IMR-90 (cell line): ENCODE data around the gene CUX1. TPM values are rescaled to one million over a fixed set of nuclear protein-coding genes. Genes with fewer than 3 reads are reported as not detected.

Source experiments
- ATAC-seq: fragments of 200-7000 bp; cut with Tn5 transposase; 2 replicates; pipeline ENCODE4 v1.9.1; 2020; ENCODE audit warnings: low read depth, mild to moderate bottlenecking, moderate library complexity
- BruUV-seq: library from RNA; stranded (reverse); fragments of 400-500 nt; replicated peaks from 2 replicates; lab custom pipeline; 2021; lab: Mats Ljungman, UMichigan
- CTCF ChIA-PET: fragments of 300-600 bp; formaldehyde crosslinking; extraction: SDS; loops from one replicate; lab custom pipeline; 2021; ENCODE audit warnings: antibody characterized with exemption; lab: Yijun Ruan, JAX
- POLR2A ChIA-PET: fragments of 300-600 bp; sonication (Branson Sonifier 250); formaldehyde crosslinking; loops from one replicate; lab custom pipeline; 2022; ENCODE audit warnings: antibody characterized with exemption; ENCODE audit not compliant: unreplicated experiment; lab: Charles Lee
- DNase-seq: peaks from one replicate; pipeline ENCODE4 v3.0.0; 2013
- H2AFZ ChIP-seq: replicated peaks from 2 replicates; pipeline ENCODE3; 2013; ENCODE audit warnings: low read length, mild to moderate bottlenecking; ENCODE audit not compliant: poor library complexity
- H2AK5ac ChIP-seq: 2 replicates; pipeline ENCODE4 v1.6.1; 2013; ENCODE audit warnings: low read depth, low read length, inconsistent platforms
- H2AK9ac ChIP-seq: replicated peaks from 2 replicates; pipeline ENCODE3; 2013; ENCODE audit warnings: mild to moderate bottlenecking, low read depth, low read length, moderate library complexity; ENCODE audit not compliant: poor library complexity
- H2BK120ac ChIP-seq: 2 replicates; pipeline ENCODE4 v1.6.1; 2013; ENCODE audit warnings: low read depth, low read length, inconsistent platforms
- H2BK15ac ChIP-seq: 3 replicates; pipeline ENCODE4 v1.6.1; 2013; ENCODE audit warnings: low read depth, low read length, inconsistent platforms
- H2BK20ac ChIP-seq: 2 replicates; pipeline ENCODE4 v1.6.1; 2013; ENCODE audit warnings: low read depth, mild to moderate bottlenecking, inconsistent platforms, low read length, moderate library complexity
- H2BK5ac ChIP-seq: 2 replicates; pipeline ENCODE4 v1.6.1; 2013; ENCODE audit warnings: mild to moderate bottlenecking, low read depth, low read length, inconsistent platforms; ENCODE audit not compliant: poor library complexity, severe bottlenecking
- H3K14ac ChIP-seq: replicated peaks from 2 replicates; pipeline ENCODE4 v1.6.1; 2013; ENCODE audit warnings: low read depth, low read length, inconsistent platforms
- H3K18ac ChIP-seq: 2 replicates; pipeline ENCODE4 v1.6.1; 2013; ENCODE audit warnings: low read depth, low read length, control low read depth
- H3K23ac ChIP-seq: 2 replicates; pipeline ENCODE4 v1.6.1; 2013; ENCODE audit warnings: low read depth, low read length, inconsistent platforms
- H3K27ac ChIP-seq: 2 replicates; pipeline ENCODE4 v1.5.1; 2013; ENCODE audit warnings: mild to moderate bottlenecking, control low read depth, low read length; ENCODE audit not compliant: insufficient read depth
- H3K27me3 ChIP-seq: 2 replicates; pipeline ENCODE4 v1.6.1; 2013; ENCODE audit warnings: low read length; ENCODE audit not compliant: control insufficient read depth, insufficient read depth
- H3K36me3 ChIP-seq: 2 replicates; pipeline ENCODE4 v1.6.1; 2013; ENCODE audit warnings: low read length, mixed read lengths; ENCODE audit not compliant: control insufficient read depth, insufficient read depth
- H3K4ac ChIP-seq: 2 replicates; pipeline ENCODE4 v1.6.1; 2013; ENCODE audit warnings: low read depth, low read length, inconsistent platforms
- H3K4me1 ChIP-seq: 2 replicates; pipeline ENCODE4 v1.6.1; 2013; ENCODE audit warnings: low read length, mixed read lengths; ENCODE audit not compliant: control insufficient read depth, insufficient read depth
- H3K4me2 ChIP-seq: 2 replicates; pipeline ENCODE4 v1.6.1; 2013; ENCODE audit warnings: low read depth, mild to moderate bottlenecking, control low read depth, low read length, moderate library complexity
- H3K4me3 ChIP-seq: 2 replicates; pipeline ENCODE4 v1.5.1; 2013; ENCODE audit warnings: low read depth, mild to moderate bottlenecking, control low read depth, low read length, moderate library complexity; ENCODE audit not compliant: insufficient read depth
- H3K56ac ChIP-seq: 2 replicates; pipeline ENCODE4 v1.6.1; 2013; ENCODE audit warnings: low read length, inconsistent platforms; ENCODE audit not compliant: insufficient read depth; ENCODE audit errors: extremely low read depth
- H3K79me1 ChIP-seq, 2 experiments: 2 replicates each; pipeline ENCODE4 v1.6.1; 2013; ENCODE audit warnings: low read length in 2 of 2, inconsistent platforms in 1 of 2, low read depth in 1 of 2
- H3K9ac ChIP-seq: 2 replicates; pipeline ENCODE4 v1.6.1; 2013; ENCODE audit warnings: low read depth, low read length, control low read depth
- H3K9me1 ChIP-seq: 2 replicates; pipeline ENCODE4 v1.6.1; 2013; ENCODE audit warnings: low read length, inconsistent platforms; ENCODE audit not compliant: insufficient read depth
- H3K9me3 ChIP-seq: 2 replicates; pipeline ENCODE4 v1.6.1; 2013; ENCODE audit warnings: low read length; ENCODE audit not compliant: control insufficient read depth, insufficient read depth
- H4K20me1 ChIP-seq: 2 replicates; pipeline ENCODE4 v1.6.1; 2013; ENCODE audit warnings: low read length, inconsistent platforms; ENCODE audit not compliant: insufficient read depth
- H4K5ac ChIP-seq: 2 replicates; pipeline ENCODE4 v1.6.1; 2013; ENCODE audit warnings: mild to moderate bottlenecking, low read depth, low read length, control low read depth
- H4K8ac ChIP-seq, 2 experiments: 2 replicates each; pipeline ENCODE4 v1.6.1; 2013; ENCODE audit warnings: low read depth in 2 of 2, low read length in 2 of 2, control low read depth in 1 of 2, inconsistent platforms in 1 of 2
- H4K91ac ChIP-seq: 2 replicates; pipeline ENCODE4 v1.6.1; 2013; ENCODE audit warnings: low read depth, low read length, inconsistent platforms; ENCODE audit not compliant: insufficient read depth
- BHLHE40 ChIP-seq: fragments of 150-350 bp; IDR thresholded peaks from 2 replicates; pipeline ENCODE4 v1.6.1; 2016; ENCODE audit warnings: mild to moderate bottlenecking, low read depth, low read length
- MAFK ChIP-seq: IDR thresholded peaks from 2 replicates; pipeline ENCODE4 v1.6.1; 2012; ENCODE audit warnings: low read depth, low read length, improper control_type of control experiment
- NFE2L2 ChIP-seq: fragments of 150-350 bp; IDR thresholded peaks from 2 replicates; pipeline ENCODE4 v1.6.1; 2016; ENCODE audit warnings: low read depth, mild to moderate bottlenecking, low read length
- POLR2A ChIP-seq: IDR thresholded peaks from 2 replicates; pipeline ENCODE4 v1.6.1; 2012; ENCODE audit warnings: mild to moderate bottlenecking, low read depth, low read length
- RAD21 ChIP-seq: IDR thresholded peaks from 2 replicates; pipeline ENCODE4 v1.6.1; 2012; ENCODE audit warnings: low read length, improper control_type of control experiment
- RCOR1 ChIP-seq: IDR thresholded peaks from 2 replicates; pipeline ENCODE4 v1.6.1; 2012; ENCODE audit warnings: mild to moderate bottlenecking, low read length, improper control_type of control experiment; ENCODE audit not compliant: insufficient replicate concordance
- WGBS, 2 experiments: methylation state at CpG; one replicate each; pipeline versions ENCODE4 v1.1.5 to v1.1.7; 2013; ENCODE audit warnings: missing lambda C conversion rate in 2 of 2; ENCODE audit not compliant: insufficient read length in 1 of 2; ENCODE audit errors: extremely low coverage in 2 of 2; 5-methylcytosine and 5-hydroxymethylcytosine counted together
- dilution Hi-C: fragments of 300-500 bp; cut with HindIII; formaldehyde crosslinking; loops from one replicate; pipeline ENCODE4 v1.14.3; 2018; ENCODE audit warnings: low sequenced_read_pairs; ENCODE audit not compliant: unreplicated experiment
- in situ Hi-C: fragments of 300-500 bp; cut with MboI; formaldehyde crosslinking; loops from 3 replicates; pipeline ENCODE4 v1.14.3; 2019; ENCODE audit warnings: low sequenced_read_pairs, inconsistent platforms, mixed read lengths
- intact Hi-C: fragments of 100-400 bp; cut with micrococcal nuclease; formaldehyde crosslinking; loops from 2 replicates; pipeline ENCODE4 v1.10.0; 2022
- polyA plus RNA-seq, 3 experiments: library from polyadenylated mRNA; depleted of rRNA; stranded (reverse); fragments of >200 nt; gene quantifications; 2 replicates each; pipeline ENCODE4 v1.2.3, GENCODE V29; 2012; ENCODE audit warnings: low replicate concordance in 1 of 3
- total RNA-seq: library from RNA; depleted of rRNA; stranded (reverse); fragments of >200 nt; gene quantifications from 2 replicates; pipeline ENCODE4 v1.2.3, GENCODE V29; 2012
- TF ChIP-seq, protein P1 (sequence below): fragments of 150-350 bp; IDR thresholded peaks from 2 replicates; pipeline ENCODE4 v1.6.1; 2016; ENCODE audit warnings: low read depth, mild to moderate bottlenecking, low read length, moderate library complexity, borderline replicate concordance

Gene CUX1
- total and polyA plus RNA-seq, 2 of the 4 experiments (the other 2 are of a cell fraction) = 19.7 to 46.4 TPM

DNA sequence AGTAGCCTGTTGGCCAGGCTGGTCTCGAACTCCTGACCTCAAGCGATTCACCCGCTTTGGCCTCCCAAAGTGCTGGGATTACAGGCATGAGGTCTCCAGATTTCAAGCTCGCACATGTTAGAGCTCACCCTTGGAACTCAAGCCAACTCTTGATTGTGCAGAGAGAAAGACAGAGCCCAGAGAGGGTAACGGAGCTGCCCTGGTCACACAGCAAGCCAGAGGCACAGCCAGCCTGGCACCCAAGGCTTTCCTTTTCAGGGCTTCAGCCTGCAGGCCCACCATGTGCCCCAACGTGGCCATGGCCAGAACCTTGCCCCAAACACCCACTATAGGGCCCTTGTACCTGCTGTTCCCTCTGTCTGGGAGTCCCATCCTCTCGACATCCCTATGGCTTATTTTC lies 49.1 kb upstream of the CUX1 start:
- no peak overlapping the region for H4K91ac ChIP-seq
- H3K4me1 ChIP-seq = no peaks in the 10 kb centered on the region
- WGBS, 2 experiments = 88% methylated on average over 5 of the region's 7 CpGs; no CpG with 5 or more reads in 1 of the 2 experiments
- H2AFZ ChIP-seq = no peak overlapping the region
- in situ Hi-C loops = no loop called here
- H3K23ac ChIP-seq = no peak overlapping the region
- ChIA-PET CTCF (no interaction called here), POLR2A (no interaction called here)
- no peak for DNase-seq
- dilution Hi-C loops = no loop called here
- H3K18ac ChIP-seq = no peak overlapping the region
- ATAC-seq = no peak
- no peak overlapping the region for H3K14ac ChIP-seq
- H2BK20ac ChIP-seq = no peak overlapping the region
- no peak overlapping the region for H2BK5ac ChIP-seq
- no peak overlapping the region for H2BK120ac ChIP-seq
- peaks cover 24% of the 10 kb centered on the region for H3K27me3 ChIP-seq
- no peak overlapping the region for H3K4me2 ChIP-seq
- no peak overlapping the region for H2AK9ac ChIP-seq
- TF ChIP-seq MAFK (no peak), RCOR1 (no peak), RAD21 (no peak), BHLHE40 (no peak), POLR2A (no peak), NFE2L2 (no peak)
- TF ChIP-seq, protein P1, sequence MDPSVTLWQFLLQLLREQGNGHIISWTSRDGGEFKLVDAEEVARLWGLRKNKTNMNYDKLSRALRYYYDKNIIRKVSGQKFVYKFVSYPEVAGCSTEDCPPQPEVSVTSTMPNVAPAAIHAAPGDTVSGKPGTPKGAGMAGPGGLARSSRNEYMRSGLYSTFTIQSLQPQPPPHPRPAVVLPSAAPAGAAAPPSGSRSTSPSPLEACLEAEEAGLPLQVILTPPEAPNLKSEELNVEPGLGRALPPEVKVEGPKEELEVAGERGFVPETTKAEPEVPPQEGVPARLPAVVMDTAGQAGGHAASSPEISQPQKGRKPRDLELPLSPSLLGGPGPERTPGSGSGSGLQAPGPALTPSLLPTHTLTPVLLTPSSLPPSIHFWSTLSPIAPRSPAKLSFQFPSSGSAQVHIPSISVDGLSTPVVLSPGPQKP = no peak
- no peak overlapping the region for H3K9ac ChIP-seq
- no peaks in the 10 kb centered on the region for H3K9me3 ChIP-seq
- H2AK5ac ChIP-seq = no peak overlapping the region
- no peak overlapping the region for H3K56ac ChIP-seq
- intact Hi-C loops = no loop called here
- no peaks in the 10 kb centered on the region for H4K20me1 ChIP-seq
- H2BK15ac ChIP-seq = no peak overlapping the region
- no peak overlapping the region for H3K4me3 ChIP-seq
- H4K8ac ChIP-seq = no peak overlapping the region
- no peak overlapping the region for H4K5ac ChIP-seq
- no TSS peak for BruUV-seq
- H3K9me1 ChIP-seq = no peaks in the 10 kb centered on the region
- no peaks in the 10 kb centered on the region for H3K79me1 ChIP-seq
- no peak overlapping the region for H3K4ac ChIP-seq
- H3K36me3 ChIP-seq = no peaks in the 10 kb centered on the region
- H3K27ac ChIP-seq = no peak overlapping the region
